OCI-LY1 (cell line): Measurements from ENCODE around the gene BAD.

Experiments used
- CTCF ChIP-seq: fragments of 200-600 bp; sonication (generic), shearing (Covaris generic); IDR thresholded peaks from 2 replicates; pipeline ENCODE4 v1.5.1; 2017; ENCODE audit warnings: mild to moderate bottlenecking, antibody characterized with exemption, low read length, moderate library complexity, mixed read lengths
- EZH2 ChIP-seq: fragments of 200-600 bp; sonication (generic), shearing (Covaris generic); IDR thresholded peaks from 2 replicates; pipeline ENCODE4 v1.8.0; 2017; ENCODE audit warnings: borderline replicate concordance, mixed run types, mild to moderate bottlenecking, antibody characterized with exemption, low read length, moderate library complexity, mixed read lengths

- TF ChIP-seq CTCF (peak; percentile 5; the same call in 1 of the 2 replicates), EZH2 (no peak)
Measured at GRCh38 chr11:64284048-64284961, at the start of gene BAD.
